Peyer's patch (tissue), 4 donors: ENCODE results near the gene TRPC1. TPM values are rescaled to one million over a fixed set of nuclear protein-coding genes. Genes with fewer than 3 reads are reported as not detected.
A peak's percentile ranks its signal among the peaks of the same experiment; 100 is the strongest.

Source experiments
- DNase-seq, 3 donors: peaks; one replicate each; pipeline ENCODE4 v3.0.0-alpha.2; 2017 to 2019
- H3K27ac ChIP-seq, 4 donors: fragments of 200-600 bp; sonication (generic); one replicate each; pipeline ENCODE4 v1.5.1; 2016 to 2019
- H3K27me3 ChIP-seq, 2 donors: fragments of 200-600 bp; sonication (generic); one replicate each; pipeline ENCODE4 v1.5.1; 2019
- H3K36me3 ChIP-seq, 3 donors: fragments of 200-600 bp; sonication (generic); one replicate each; pipeline ENCODE4 v1.5.1; 2016 to 2019
- H3K4me1 ChIP-seq, 4 donors: fragments of 200-600 bp; sonication (generic); one replicate each; pipeline ENCODE4 v1.5.1; 2016 to 2019
- H3K4me3 ChIP-seq, 4 donors: fragments of 200-600 bp; sonication (generic); 1 replicate in 3 of 4; 2 replicates in 1 of 4; pipeline ENCODE4 v1.5.1; 2016 to 2019; ENCODE audit warnings: mild to moderate bottlenecking in 1 of 4
- H3K9me3 ChIP-seq, 4 donors: fragments of 200-600 bp; sonication (generic); one replicate each; pipeline ENCODE4 v1.5.1; 2016 to 2019; ENCODE audit warnings: mild to moderate bottlenecking in 1 of 4
- POLR2A ChIP-seq, 2 donors: fragments of 450-650 bp; IDR thresholded peaks; one replicate each; pipeline ENCODE4 v1.5.1; 2017; ENCODE audit warnings: antibody characterized with exemption in 2 of 2, mild to moderate bottlenecking in 2 of 2, moderate library complexity in 2 of 2
- small RNA-seq, 2 donors: library from RNA; depleted of rRNA; stranded (forward); fragments of <200 nt; gene quantifications; one replicate each; pipeline ENCODE3, GENCODE V24; 2016
- total RNA-seq, 4 donors: library from RNA; depleted of rRNA; stranded (reverse); fragments of >200 nt; gene quantifications; one replicate each; pipeline ENCODE4 v1.1.0, GENCODE V29; 2016
- TF ChIP-seq, protein P1 (sequence below), 6 experiments: fragments of 450-650 bp in 4 of 6; fragments of 200-600 bp in 2 of 6; sonication (generic) in 1 of 6; IDR thresholded peaks; one replicate each; pipeline ENCODE4 v1.5.1; 2017 to 2019; ENCODE audit warnings: antibody characterized with exemption in 6 of 6, mild to moderate bottlenecking in 3 of 6, moderate library complexity in 1 of 6

Gene TRPC1
- total RNA-seq, 4 donors from 2014 or later, result 1.1 to 12.4 (median 3.4) TPM

GRCh38 chr3:142852009-142852408, 128.2 kb downstream of the TRPC1 start:
- TF ChIP-seq POLR2A (IDR thresholded peaks at IDR 0.05), result no peak
- TF ChIP-seq, protein P1, sequence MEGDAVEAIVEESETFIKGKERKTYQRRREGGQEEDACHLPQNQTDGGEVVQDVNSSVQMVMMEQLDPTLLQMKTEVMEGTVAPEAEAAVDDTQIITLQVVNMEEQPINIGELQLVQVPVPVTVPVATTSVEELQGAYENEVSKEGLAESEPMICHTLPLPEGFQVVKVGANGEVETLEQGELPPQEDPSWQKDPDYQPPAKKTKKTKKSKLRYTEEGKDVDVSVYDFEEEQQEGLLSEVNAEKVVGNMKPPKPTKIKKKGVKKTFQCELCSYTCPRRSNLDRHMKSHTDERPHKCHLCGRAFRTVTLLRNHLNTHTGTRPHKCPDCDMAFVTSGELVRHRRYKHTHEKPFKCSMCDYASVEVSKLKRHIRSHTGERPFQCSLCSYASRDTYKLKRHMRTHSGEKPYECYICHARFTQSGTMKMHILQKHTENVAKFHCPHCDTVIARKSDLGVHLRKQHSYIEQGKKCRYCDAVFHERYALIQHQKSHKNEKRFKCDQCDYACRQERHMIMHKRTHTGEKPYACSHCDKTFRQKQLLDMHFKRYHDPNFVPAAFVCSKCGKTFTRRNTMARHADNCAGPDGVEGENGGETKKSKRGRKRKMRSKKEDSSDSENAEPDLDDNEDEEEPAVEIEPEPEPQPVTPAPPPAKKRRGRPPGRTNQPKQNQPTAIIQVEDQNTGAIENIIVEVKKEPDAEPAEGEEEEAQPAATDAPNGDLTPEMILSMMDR (IDR thresholded peaks at IDR 0.05), result no peak
- H3K36me3 ChIP-seq, result no peaks in the 10 kb centered on the region
- H3K9me3 ChIP-seq, result no peaks in the 10 kb centered on the region
- H3K27ac ChIP-seq, result no peak overlapping the region
- H3K27me3 ChIP-seq, result no peaks in the 10 kb centered on the region
- no peaks in the 10 kb centered on the region for H3K4me1 ChIP-seq
- DNase-seq, result no peak
- no peak overlapping the region for H3K4me3 ChIP-seq

GRCh38 chr3:142853270-142854168, 129.7 kb downstream of the TRPC1 start:
- Histone ChIP-seq H3K27ac (no peak overlapping the region), H3K9me3 (no peaks in the 10 kb centered on the region), H3K36me3 (no peaks in the 10 kb centered on the region), H3K27me3 (no peaks in the 10 kb centered on the region), H3K4me1 (no peaks in the 10 kb centered on the region), H3K4me3 (no peak overlapping the region)
- DNase-seq, result no peak
- TF ChIP-seq, protein P1 (IDR thresholded peaks at IDR 0.05), result no peak
- TF ChIP-seq POLR2A (IDR thresholded peaks at IDR 0.05), result no peak

GRCh38 chr3:142857056-142857455, 133.2 kb downstream of the TRPC1 start:
- H3K27ac ChIP-seq, result no peak overlapping the region
- H3K4me1 ChIP-seq, result no peaks in the 10 kb centered on the region
- no peak for DNase-seq
- H3K9me3 ChIP-seq, result no peaks in the 10 kb centered on the region
- no peak overlapping the region for H3K4me3 ChIP-seq
- no peak for TF ChIP-seq POLR2A (IDR thresholded peaks at IDR 0.05)
- TF ChIP-seq, protein P1 (IDR thresholded peaks at IDR 0.05), result peak in 3 of 6 experiments; percentile 17 to 25 (median 20)
- no peaks in the 10 kb centered on the region for H3K27me3 ChIP-seq
- H3K36me3 ChIP-seq, result no peaks in the 10 kb centered on the region

Small RNA genes lying within 50 kb of the gene (small RNA-seq; reads per million reads assigned to genes)
- gene RNU7-47P, result 0 reads per million in 2 donors

Other genes starting within 250 kb of the TRPC1 start
- 10 to 100 TPM; 21.0 to 53.6 (median 23.9) TPM for gene ATR, start 145.3 kb upstream of the TRPC1 start, total RNA-seq
- 100 to 1,000 TPM in 3 of 4 donors, 10 to 100 TPM in 1; 48.7 to 661 (median 328) TPM for gene PLS1, start 127.6 kb upstream of the TRPC1 start, total RNA-seq
- 1 to 10 TPM in 3 of 4 donors, not detected in 1; 2.3 to 3.2 (median 2.5) TPM for gene PCOLCE2, start 165.0 kb downstream of the TRPC1 start, total RNA-seq
- gene PAQR9, start 239.6 kb downstream of the TRPC1 start, total RNA-seq, result not detected